Loucy (cell line): ENCODE measurements around the gene RBM17.

Experiments used
- EZH2phosphoT487 ChIP-seq: fragments of 200-600 bp; IDR thresholded peaks from 2 replicates; pipeline ENCODE4 v1.6.1; 2018; ENCODE audit warnings: antibody characterized with exemption, mild to moderate bottlenecking, moderate library complexity, borderline replicate concordance
- TF ChIP-seq, protein P1 (sequence below): fragments of 200-600 bp; sonication (generic); conservative IDR thresholded peaks from 2 replicates; pipeline ENCODE4 v1.5.1; 2014; ENCODE audit warnings: mild to moderate bottlenecking, antibody characterized with exemption, low read length

DNA sequence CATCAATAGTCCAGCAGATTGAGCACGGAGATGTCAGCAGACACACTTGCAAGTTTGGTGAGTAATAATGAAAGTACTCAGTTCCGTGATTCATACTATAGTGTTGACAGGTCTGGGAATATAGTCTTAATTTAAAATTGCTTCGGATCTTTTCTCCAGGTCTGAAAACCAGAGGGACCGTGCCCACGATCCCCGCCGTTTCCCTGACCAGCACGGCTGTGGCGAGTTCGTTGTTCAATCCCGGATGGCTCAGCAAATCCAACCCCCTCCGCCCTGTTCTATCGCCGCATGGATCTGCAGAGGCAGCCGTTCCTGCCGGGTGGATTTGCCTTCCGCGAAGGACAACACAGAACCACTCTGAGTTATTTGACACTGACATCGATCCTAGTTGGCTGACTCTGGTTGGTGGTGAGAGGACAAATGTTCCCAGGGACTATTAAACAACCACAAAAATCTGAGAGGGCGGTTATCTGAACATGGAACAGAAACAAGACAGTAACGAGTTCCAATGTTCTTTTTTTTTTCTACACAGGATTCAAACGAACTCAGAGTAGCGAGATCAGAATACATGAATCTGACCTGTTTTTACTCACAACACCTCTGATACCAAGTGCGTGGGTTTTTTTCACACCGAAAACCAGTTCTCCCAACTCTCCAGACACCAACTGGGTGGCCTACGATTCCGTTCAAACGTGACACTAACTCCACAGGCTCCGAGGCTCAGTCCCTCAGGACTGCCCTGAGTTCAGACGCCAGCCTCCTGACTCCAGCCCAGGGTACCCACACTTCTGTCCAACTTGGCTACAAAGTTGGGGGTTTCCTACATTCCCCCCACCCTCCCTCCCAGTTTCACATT, 52.7 kb downstream of the RBM17 start:
- TF ChIP-seq, protein P1, sequence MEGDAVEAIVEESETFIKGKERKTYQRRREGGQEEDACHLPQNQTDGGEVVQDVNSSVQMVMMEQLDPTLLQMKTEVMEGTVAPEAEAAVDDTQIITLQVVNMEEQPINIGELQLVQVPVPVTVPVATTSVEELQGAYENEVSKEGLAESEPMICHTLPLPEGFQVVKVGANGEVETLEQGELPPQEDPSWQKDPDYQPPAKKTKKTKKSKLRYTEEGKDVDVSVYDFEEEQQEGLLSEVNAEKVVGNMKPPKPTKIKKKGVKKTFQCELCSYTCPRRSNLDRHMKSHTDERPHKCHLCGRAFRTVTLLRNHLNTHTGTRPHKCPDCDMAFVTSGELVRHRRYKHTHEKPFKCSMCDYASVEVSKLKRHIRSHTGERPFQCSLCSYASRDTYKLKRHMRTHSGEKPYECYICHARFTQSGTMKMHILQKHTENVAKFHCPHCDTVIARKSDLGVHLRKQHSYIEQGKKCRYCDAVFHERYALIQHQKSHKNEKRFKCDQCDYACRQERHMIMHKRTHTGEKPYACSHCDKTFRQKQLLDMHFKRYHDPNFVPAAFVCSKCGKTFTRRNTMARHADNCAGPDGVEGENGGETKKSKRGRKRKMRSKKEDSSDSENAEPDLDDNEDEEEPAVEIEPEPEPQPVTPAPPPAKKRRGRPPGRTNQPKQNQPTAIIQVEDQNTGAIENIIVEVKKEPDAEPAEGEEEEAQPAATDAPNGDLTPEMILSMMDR = no peak
- no peak for TF ChIP-seq EZH2phosphoT487
